Activated T-cell treated with anti-CD3 and anti-CD28 coated beads, Interleukin-2, amount 50 U/mL, for 24 hours (primary cell): ENCODE measurements around the gene LKAAEAR1.

Experiments
- DNase-seq: peaks from one replicate; pipeline ENCODE4 v3.0.0-alpha.2; 2020
- H3K27ac Mint-ChIP-seq: 2 replicates; pipeline ENCODE4 v1.8.0; 2020; ENCODE audit warnings: mild to moderate bottlenecking, mixed read lengths
- H3K27me3 Mint-ChIP-seq: 2 replicates; pipeline ENCODE4 v1.8.0; 2020; ENCODE audit warnings: mixed read lengths
- H3K36me3 Mint-ChIP-seq: 2 replicates; pipeline ENCODE4 v1.8.0; 2020; ENCODE audit warnings: low read depth, mixed read lengths
- H3K4me1 Mint-ChIP-seq: 2 replicates; pipeline ENCODE4 v1.8.0; 2020; ENCODE audit warnings: low read depth, mixed read lengths
- H3K4me3 Mint-ChIP-seq: 2 replicates; pipeline ENCODE4 v1.8.0; 2020; ENCODE audit warnings: mild to moderate bottlenecking, moderate library complexity, mixed read lengths
- H3K9me3 Mint-ChIP-seq: 2 replicates; pipeline ENCODE4 v1.8.0; 2020; ENCODE audit warnings: mixed read lengths

Gene LKAAEAR1

DNA sequence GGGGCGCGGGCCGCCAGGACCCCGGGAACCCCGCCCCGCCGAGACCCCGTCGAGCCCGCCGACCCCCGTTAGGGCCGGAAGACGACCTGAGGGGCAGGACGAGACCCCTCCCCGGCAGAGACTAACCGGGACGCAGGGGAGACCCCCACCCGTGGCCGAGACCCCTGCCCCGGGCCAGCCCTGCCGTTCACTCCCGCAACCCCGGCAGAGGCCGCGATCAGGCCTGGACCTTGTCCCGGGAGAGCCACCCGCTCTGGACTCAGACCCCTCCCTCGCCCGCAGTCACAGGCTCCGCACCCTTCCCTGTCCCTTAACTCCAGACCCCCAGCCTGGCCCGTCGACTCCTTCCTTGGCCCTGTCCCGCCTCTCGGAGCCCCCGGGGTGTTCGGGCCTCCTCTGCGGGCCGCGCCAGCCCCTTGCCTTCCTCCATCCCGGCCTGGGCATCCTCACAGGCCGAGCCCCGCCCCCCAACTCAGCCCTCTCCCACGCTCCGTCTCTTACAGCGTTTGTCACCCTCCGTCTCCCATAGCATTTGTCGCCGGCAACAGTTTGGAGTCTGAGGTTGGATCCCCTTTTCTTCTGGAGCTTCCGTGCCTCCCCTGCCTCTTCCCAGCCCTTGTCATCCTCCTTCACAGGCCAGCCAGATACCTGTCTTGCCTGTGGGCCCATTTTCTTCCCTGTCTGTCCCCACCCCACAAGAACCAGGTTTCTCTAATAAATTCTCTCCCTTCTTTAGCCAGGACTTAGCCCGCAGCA lies 20.6 kb downstream of the LKAAEAR1 start:
- H3K27ac Mint-ChIP-seq = peak overlapping the region; percentile 87
- peaks cover 51% of the 10 kb centered on the region for H3K4me1 Mint-ChIP-seq
- H3K9me3 Mint-ChIP-seq = no peaks in the 10 kb centered on the region
- DNase-seq = peak; percentile 62
- H3K4me3 Mint-ChIP-seq = peak overlapping the region; percentile 84
- no peaks in the 10 kb centered on the region for H3K27me3 Mint-ChIP-seq
- no peaks in the 10 kb centered on the region for H3K36me3 Mint-ChIP-seq

DNA sequence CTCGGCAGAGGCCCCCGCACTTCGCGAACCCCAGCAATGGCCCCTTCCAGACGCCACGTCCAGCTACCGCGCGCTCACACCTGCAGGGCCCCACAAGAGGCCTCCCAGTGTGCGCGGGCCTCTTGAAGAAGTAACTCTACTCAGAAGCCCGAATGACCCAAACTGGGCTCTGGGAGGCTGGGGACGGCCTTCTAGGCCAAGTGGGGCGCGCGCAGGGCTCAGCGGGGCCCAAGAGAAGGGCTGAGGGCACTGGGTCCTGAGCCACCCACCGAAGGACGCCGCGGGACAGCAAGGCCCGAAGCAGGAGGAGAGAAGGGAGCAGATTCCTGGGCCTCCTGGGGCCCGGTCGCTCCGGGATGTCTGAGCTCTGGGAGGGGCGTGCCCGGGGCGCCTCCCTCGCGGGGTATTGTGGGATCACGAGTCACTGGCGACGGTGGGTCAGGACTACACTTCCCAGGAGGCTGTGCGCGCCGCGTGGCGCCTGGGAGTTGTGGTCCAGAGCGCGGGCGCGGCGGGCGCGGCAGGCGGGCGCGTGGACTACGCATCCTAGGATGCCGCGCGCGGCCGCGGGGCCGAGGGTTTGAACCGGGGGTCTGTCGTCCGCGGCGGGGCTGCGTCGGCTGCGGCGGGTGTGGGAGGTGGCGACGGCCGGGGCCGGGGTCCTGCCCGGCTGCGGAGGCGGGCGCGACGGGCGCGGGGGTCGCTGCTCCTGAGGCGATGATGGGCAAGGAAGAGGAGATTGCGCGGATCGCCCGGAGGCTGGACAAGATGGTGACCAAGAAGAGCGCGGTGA lies 21.4 kb downstream of the LKAAEAR1 start, which contains the start of gene TCEA2:
Gene TCEA2, plus strand, starts transcription at position 603 of the 793 bp plus-strand sequence. Its CDS starts 115 bp downstream, at position 718.
- H3K9me3 Mint-ChIP-seq = no peaks in the 10 kb centered on the region
- no peaks in the 10 kb centered on the region for H3K27me3 Mint-ChIP-seq
- H3K36me3 Mint-ChIP-seq = no peaks in the 10 kb centered on the region
- H3K4me1 Mint-ChIP-seq = peaks cover 56% of the 10 kb centered on the region
- H3K4me3 Mint-ChIP-seq = peak within 1 kb of the TSS; percentile 84
- peak; percentile 96 for DNase-seq
- peak within 1 kb of the TSS; percentile 87 for H3K27ac Mint-ChIP-seq

DNA sequence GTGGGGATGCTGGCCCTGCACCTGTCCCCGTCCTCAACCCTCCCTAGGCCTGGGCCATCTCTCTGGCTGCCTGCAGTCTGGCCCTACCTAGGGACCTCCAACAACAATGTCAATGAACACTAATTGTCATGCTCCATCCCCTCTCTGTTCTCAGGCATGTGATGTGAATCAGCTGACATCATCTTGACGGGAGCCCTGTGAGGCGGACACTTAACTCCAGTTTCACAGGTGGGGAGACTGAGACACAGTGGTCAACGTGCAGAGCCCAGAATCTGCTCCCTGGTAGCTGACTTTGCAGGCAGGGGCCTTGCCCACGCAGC lies 22.0 kb downstream of the LKAAEAR1 start:
- peaks cover 58% of the 10 kb centered on the region for H3K4me1 Mint-ChIP-seq
- peak overlapping the region; percentile 84 for H3K4me3 Mint-ChIP-seq
- H3K9me3 Mint-ChIP-seq = no peaks in the 10 kb centered on the region
- H3K27ac Mint-ChIP-seq = peak overlapping the region; percentile 6
- no peak for DNase-seq
- H3K27me3 Mint-ChIP-seq = no peaks in the 10 kb centered on the region
- H3K36me3 Mint-ChIP-seq = no peaks in the 10 kb centered on the region

DNA sequence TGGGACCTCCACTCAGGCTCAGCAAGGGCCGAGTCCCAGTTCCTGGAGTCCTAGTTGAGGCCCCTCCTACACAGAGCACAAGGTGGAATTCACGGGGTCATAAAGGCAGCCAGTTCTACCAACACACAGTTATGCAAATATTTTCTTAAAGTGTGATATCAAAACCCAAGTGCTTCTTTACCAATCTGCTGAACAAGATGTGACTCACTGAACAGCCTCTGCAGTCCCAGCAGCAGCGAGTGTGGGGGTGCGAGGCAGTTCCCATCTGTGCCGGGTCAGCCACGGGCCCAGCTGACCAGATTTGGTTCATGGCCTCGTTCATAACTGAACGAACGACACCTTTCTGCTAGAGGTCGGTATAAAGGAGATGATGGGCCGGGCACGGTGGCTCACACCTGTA lies 25.7 kb downstream of the LKAAEAR1 start:
- Mint-ChIP-seq H3K36me3 (no peaks in the 10 kb centered on the region), H3K27me3 (peaks cover 7% of the 10 kb centered on the region), H3K4me3 (no peak overlapping the region), H3K9me3 (no peaks in the 10 kb centered on the region), H3K4me1 (peaks cover 25% of the 10 kb centered on the region), H3K27ac (peak overlapping the region; percentile 55)
- DNase-seq = no peak

DNA sequence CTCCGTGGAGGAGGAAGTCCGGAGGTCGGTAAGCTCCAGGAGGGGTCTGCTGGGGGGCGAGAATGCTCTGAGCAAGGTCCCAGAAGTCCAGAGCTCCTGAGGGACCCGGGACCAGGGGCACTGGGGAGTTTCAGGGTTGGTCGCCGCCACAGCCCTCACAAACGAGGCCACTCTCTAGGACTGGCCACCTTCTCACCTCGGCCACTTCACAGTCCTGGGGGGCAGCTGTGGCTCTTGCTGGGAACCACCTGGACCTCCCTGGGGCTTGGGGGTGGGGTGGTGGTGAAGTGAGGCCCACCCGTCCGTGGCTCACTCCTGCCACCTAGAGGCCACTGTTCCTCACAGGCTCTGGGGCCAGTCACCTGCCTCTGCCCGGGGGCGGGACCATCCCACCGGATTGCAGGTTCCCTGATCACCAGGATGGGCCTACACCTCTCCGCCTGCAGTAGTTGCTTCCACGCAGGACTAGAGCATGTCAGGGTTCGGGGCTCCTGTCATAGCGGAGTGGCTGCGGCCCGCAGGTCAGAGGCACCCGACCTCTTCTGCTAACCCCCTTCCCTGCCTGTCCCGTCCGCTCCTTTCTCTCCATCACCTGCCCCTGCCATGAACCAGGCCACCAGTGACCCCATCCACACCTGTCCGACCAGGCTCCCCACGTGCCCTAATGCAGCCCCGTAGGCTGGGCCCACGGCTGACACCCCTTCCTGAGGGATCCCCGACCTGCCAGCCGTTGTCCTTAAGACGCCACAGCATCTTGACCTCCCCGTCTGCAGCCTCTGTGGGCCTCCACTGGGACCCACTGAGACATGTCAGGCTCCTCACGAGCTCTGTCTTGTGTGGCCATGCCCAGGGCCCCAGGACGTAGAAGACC lies 26.3 kb downstream of the LKAAEAR1 start:
- H3K27ac Mint-ChIP-seq = peak overlapping the region; percentile 55
- no peaks in the 10 kb centered on the region for H3K36me3 Mint-ChIP-seq
- DNase-seq = peak; percentile 88
- peaks cover 14% of the 10 kb centered on the region for H3K27me3 Mint-ChIP-seq
- no peaks in the 10 kb centered on the region for H3K9me3 Mint-ChIP-seq
- H3K4me3 Mint-ChIP-seq = peak overlapping the region; percentile 47
- H3K4me1 Mint-ChIP-seq = peaks cover 25% of the 10 kb centered on the region

DNA sequence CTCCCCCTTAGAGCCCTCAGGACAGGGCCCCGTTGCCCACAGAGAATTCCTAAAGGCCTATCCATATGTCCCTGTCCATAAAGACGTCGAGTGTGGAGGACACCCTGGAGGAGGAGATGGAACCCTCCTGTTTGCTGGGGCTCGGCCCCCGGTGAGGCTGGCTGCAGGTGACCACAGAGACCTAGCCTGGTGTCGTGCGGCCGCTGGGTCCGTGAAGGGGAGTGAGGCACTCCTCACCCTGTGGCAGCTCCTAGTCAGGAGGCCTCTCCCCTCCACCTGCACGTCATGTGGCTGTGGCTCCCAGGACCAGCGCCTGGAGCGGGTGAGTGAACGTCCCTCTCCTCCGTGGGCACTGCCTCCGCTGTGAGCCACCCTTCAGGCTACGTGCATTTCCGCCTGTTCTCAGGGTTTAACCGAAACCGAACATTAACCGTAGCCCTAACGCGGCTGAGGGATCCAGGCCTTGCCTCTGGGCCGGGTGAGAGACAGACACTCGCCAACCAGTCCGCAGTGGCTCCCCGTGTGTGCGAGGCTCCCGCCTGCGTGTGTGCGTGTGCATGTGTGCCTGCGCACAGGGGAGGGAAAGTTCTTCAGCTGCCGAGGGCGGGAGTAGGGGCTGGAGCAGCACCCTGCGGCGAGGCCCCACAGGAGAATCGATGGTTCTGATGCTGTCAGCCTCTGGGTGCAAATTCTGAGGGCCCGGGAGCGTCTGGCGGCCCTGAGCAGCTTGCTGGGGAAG lies 27.1 kb downstream of the LKAAEAR1 start:
- DNase-seq = no peak
- Mint-ChIP-seq H3K9me3 (no peaks in the 10 kb centered on the region), H3K4me1 (peaks cover 20% of the 10 kb centered on the region), H3K36me3 (no peaks in the 10 kb centered on the region), H3K27me3 (peaks cover 18% of the 10 kb centered on the region), H3K27ac (peak overlapping the region; percentile 50), H3K4me3 (peak overlapping the region; percentile 47)

DNA sequence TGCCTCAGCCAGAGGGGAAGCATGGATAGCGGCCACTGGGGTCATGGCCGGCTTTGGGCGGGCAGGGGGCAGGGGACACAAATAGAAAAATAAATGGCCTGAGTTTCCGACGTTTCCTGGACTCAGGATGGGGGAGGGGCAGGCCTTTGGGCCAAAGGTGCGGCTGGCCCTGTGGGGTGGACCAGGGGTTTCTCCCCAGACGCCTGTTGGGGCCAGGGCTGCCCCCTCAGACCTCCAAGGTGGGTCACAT lies 27.6 kb downstream of the LKAAEAR1 start:
- Mint-ChIP-seq H3K36me3 (no peaks in the 10 kb centered on the region), H3K27me3 (peaks cover 23% of the 10 kb centered on the region), H3K4me3 (no peak overlapping the region), H3K27ac (no peak overlapping the region), H3K9me3 (no peaks in the 10 kb centered on the region), H3K4me1 (peaks cover 17% of the 10 kb centered on the region)
- no peak for DNase-seq

DNA sequence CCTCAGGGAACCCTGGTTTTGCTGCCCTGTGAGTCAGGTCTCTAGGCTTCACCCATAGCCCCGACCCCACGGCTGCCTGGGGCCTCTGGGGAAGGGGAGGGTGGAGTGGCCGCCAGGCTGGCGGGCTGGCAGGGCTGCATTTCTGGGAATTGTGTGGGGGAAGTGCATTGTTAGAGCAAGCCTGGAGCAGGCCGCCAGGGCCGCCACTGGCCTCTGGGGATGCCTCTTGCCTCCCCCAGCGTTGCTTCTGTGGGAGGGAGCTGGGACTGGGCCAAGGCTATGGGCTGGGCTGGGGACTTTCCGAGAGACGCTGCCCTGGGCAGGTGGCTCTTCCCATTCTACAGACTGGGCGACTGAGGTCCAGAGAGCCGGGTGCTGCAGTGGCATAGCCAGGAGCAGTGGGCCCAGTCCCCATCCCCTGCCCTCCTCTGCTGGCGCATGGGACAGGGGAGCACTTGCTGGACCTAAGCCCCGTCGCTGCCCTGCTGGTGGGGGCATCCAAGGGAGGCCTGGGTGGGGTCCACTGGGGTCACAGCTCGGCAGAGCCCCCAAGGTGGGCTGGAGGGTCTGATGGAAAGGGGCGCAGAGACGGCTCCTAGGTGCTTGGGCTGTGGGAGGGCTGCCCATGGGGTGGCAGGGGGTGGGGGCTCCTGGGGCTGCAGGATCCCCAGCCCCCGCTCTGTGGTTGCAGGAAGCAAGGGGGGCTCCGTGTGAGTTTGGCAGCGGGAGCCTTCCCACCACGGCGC lies 28.1 kb downstream of the LKAAEAR1 start:
- peaks cover 27% of the 10 kb centered on the region for H3K27me3 Mint-ChIP-seq
- no peaks in the 10 kb centered on the region for H3K36me3 Mint-ChIP-seq
- H3K9me3 Mint-ChIP-seq = no peaks in the 10 kb centered on the region
- no peak overlapping the region for H3K27ac Mint-ChIP-seq
- no peak overlapping the region for H3K4me3 Mint-ChIP-seq
- H3K4me1 Mint-ChIP-seq = peaks cover 17% of the 10 kb centered on the region
- DNase-seq = no peak

DNA sequence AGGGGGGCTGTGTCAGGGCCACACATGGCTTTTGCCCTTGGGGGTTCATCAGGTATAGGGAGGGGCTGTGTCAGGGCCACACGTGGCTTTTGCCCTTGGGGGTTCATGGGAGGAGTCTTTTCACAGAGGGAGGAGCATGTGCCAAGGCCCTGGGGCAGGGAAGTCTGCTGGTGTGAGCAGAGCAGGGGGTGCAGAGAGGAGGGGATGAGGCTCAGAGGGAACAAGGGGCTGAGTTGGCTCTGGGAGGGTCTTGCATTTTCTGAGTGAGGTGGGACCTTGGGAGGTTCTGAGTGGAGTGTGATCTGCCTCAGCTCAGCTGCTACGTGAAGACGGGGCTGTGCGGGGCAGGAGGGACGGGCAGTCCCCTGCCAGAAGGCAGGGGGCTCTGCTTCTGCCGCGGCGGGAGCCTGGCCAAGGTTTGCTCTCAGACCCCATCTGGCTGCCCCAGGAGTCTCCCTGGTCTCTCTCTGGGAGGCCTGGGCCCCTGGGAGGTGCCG lies 28.8 kb downstream of the LKAAEAR1 start:
- Mint-ChIP-seq H3K4me1 (peaks cover 17% of the 10 kb centered on the region), H3K27ac (no peak overlapping the region), H3K27me3 (peaks cover 33% of the 10 kb centered on the region), H3K9me3 (no peaks in the 10 kb centered on the region), H3K36me3 (no peaks in the 10 kb centered on the region), H3K4me3 (no peak overlapping the region)
- DNase-seq = no peak

DNA sequence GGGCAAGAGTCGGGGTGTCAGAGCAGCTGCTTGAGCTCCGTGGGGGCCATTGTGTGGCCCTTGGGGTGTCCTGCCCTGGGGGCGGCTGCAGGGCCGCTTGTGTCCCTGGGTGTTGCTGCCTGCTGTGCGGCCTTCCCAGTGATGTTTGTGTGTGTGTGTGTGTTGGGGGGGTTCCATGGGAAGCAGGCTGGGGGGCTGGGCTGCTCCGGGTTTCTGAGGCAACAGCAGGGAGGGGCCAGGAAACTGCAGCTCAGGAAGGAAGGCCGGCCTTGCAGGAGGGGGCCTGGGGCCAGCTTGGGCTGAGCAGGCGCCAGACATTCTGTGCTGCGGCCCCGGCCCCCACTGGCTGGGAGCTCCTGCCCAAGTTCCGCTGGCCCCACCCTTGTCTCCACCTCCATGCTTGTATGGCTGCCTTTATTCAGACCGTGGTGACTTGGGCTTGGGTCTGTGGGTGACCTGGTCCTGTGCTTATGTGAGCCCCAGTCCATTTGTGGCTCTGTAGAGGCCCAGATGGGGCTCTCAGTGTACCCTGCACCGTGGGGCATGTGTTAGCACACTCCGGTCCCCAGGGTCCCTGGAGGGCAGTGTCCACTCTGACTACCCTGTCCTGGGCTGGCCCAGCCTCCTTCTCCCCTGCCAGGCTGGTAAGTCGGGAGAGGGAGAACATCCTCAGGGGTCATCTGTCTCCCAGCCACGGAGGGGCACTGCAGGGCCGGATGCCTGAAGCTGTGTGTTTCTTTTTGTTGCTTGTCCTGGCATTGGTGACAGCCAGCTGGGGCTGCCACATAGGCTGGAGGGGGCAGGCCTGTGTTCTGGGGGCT lies 30.1 kb downstream of the LKAAEAR1 start:
- no peak for DNase-seq
- H3K4me1 Mint-ChIP-seq = peaks cover 16% of the 10 kb centered on the region
- H3K27me3 Mint-ChIP-seq = peaks cover 40% of the 10 kb centered on the region
- no peaks in the 10 kb centered on the region for H3K36me3 Mint-ChIP-seq
- H3K9me3 Mint-ChIP-seq = no peaks in the 10 kb centered on the region
- no peak overlapping the region for H3K4me3 Mint-ChIP-seq
- no peak overlapping the region for H3K27ac Mint-ChIP-seq

DNA sequence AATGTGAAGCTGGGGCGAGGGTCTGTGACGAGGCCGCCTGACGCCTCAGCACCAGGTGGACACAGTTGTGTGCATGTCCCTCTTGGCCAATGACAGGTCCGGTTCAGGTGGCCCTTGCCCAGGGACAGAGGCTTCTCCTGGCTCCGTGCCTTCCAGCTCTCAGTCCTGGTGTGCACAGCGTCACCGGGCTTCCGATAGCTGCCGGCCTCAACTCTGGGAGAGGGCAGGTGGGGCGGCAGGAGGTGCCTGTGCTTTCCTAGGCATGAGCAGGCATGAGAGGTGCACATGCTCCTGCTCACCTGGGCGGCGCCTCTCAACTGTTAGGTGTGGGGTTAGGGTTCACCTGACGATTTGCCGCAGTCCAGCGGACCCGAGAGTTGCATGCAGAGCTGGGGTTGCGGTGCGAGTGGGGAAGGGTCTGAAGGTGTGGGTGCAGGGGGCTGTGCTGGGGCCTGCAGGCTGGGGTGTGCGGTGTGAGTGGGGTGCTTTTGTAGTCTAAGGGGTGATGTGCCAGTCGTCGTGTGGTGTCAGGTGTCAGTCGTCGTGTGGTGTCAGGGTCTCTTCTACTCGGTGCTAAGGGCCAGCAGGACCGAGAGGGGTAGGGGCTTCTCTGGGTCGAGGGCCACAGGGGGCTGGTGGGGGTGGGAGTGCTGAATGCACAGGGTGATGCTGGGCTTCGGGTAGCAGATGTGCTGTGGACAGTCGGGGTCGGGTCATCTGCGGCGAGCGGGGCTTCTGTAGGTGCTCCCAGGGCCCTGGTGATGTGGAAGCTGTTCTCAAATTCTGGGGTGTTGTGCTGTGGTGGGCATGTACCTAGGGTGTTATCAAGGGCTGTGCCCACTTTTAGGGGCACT lies 31.0 kb downstream of the LKAAEAR1 start:
- Mint-ChIP-seq H3K4me3 (no peak overlapping the region), H3K36me3 (no peaks in the 10 kb centered on the region), H3K4me1 (peaks cover 12% of the 10 kb centered on the region), H3K27ac (no peak overlapping the region), H3K27me3 (peaks cover 42% of the 10 kb centered on the region), H3K9me3 (no peaks in the 10 kb centered on the region)
- DNase-seq = no peak

DNA sequence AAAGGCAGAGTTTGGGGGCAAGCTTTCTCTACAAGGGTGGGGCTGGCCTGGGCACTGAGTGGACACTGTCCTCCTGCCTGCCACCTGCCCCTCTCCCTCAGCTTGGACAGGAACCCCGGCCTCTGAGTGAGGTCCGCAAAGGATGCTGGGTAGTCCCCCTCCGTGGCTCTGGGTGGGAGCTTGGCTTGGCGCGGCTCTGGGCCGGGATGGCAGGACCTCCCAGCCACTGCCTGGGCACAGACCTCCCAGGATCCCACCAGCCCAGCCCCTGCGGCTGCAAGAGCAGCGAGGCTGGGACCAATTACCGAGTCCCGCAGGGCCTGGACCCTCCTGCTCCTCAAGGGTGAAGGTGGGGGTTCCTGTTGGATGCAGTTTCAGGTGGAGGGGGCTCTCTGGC lies 31.9 kb downstream of the LKAAEAR1 start:
- Mint-ChIP-seq H3K4me1 (peaks cover 6% of the 10 kb centered on the region), H3K4me3 (no peak overlapping the region), H3K27ac (no peak overlapping the region), H3K27me3 (peaks cover 50% of the 10 kb centered on the region), H3K36me3 (no peaks in the 10 kb centered on the region), H3K9me3 (no peaks in the 10 kb centered on the region)
- DNase-seq = no peak
